ENCODE data around the gene WNT2B.

WNT2B gene

DNA sequence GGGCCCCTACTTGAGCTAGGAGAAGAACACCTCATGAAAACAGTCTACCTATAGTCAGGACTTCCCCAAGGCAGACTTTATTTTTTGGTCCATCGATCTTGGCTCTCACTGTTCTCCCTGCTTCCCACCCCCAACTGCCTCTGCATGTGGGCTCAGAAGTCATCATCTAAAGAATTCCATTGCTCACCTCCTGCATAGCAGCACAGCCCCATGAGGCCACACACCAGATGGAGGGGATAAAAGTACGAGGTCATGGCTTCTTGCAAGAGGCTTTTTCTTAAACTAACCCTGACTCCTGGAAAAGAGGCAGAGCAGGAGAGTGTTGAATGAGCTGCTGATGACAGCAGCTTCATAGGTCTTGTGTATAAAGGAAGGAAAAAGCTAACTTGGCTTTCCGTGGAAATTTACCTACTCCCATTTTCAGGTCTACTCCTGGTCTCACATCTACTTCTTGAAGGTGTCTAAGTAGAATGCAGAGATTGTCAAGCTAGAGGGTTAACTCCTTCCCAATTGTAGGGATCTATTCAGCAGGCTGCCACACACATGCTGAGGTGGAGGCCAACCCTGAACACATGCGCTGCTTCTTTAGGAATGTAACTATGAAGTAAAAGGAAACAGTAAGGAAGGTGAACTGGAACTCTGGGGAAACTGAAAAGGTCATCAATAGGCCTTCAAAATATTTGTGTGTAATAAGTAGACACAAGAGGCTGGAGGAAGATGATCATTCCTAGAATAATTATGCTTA lies 18.7 kb downstream of the WNT2B start:
- DNase-seq (ENCODE audit: low spot score): no peak

DNA sequence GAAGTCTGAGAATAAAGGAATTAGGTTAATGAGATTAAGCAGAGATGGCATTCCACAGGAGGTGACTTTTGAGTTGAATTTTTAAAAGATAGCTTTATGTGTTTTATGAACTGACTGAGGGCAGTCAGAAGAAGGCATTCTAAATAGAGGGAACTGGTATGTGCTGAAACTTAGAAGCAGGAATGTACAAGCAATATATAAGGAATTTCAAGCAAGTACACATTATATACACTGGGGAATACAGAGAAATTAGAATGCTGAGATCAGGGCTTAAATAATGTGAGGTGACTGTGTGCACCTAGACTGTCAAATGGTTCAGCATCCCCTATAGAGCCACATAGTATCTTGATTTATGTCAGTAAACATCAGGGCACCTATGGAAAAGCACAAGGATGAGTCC lies 19.3 kb downstream of the WNT2B start:
- DNase-seq (ENCODE audit: low spot score): no peak

DNA sequence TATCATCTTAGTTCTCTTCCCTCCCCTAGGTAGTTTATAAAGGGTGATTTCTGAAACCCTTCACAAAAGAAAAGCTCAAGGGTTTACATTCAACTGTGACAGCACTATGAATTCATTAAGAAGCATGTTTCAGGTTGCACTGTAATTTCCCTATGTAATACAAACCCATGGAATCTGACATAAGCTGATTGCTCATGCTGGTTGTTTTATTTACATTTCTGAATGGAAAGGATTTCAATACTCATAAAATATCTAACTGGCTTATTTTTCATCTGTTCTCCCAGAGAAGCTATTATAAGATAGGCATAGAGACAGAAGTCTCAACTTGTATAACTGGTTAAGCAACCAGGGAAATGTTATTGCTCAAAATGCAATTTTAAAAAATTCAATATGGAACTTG lies 20.5 kb downstream of the WNT2B start:
- no peak for DNase-seq (ENCODE audit: low spot score)

DNA sequence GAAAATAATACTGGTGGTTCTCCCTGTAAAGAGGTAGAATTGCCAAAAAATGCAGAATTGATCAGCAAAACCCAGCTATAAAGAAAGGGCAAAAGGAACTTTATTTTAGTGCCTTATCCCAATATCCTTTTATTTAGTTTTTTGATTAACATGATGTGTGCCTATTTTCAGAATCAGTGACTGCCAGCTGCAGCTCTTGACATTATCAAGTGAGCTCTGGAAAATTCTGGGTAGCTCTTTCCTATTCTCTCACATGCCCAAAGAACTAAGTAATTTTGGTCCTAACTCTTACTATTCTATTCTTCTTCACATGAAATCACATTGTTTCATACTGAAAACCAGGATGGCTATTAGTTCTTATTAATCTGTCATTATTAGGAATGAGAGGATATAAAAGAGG lies 22.1 kb downstream of the WNT2B start:
- no peak for DNase-seq (ENCODE audit: low spot score)

DNA sequence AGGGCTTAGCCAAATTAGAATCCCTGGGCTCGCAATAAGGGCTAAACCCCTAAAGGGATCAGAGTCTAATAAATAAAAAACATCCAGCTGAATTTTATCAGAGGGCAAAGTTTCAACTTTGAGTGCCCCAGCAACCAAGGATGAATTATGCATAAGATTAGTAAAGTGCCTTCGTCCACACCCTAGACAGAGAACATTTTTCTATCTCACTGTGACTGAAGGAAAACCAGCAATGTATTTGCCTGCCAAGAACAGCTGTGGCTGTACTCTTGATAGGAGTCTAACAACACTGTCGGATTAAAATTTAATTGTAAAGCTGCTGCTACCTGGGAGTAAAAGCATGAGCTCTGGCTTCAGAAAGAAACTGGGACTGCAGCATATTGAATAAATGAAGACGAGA lies 23.3 kb downstream of the WNT2B start:
- no peak for DNase-seq (ENCODE audit: low spot score)

DNA sequence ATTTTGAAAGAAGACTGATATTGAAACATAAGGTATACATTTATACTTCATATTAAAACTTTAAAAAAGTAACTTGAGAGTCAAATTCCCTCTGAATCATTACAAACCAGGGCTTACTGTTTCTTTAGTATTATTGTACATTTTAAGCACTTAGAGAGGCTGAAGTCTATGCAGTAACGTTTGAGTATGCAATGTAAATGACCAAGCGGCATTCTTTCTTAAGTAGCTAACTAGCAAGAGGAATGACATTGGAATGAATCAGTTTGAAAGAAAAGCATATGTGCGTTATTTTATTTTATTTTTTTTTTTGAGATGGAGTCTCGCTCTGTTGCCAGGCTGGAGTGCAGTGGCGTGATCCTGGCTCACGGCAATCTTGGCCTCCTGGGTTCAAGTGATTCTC lies 24.3 kb downstream of the WNT2B start:
- DNase-seq (ENCODE audit: low spot score): no peak

DNA sequence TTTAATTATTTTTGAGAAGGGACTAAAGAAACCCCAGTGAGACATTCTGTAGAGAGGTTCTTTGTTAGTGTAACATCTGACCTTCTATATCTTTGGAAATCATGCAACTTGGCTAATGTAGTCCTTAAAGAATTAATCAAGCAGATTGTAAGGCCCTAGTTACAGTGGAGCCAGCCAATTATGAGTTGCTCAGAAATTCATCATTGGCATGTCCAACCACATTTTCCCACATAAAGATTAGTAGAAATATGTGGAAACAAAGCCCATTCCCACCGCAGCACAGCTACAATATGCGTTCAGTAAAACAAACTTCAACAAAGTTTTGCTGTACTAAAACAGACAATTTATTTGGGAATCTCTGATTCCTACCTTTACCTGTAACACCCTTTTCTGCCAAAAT lies 27.8 kb downstream of the WNT2B start:
- no peak for DNase-seq (ENCODE audit: low spot score)

DNA sequence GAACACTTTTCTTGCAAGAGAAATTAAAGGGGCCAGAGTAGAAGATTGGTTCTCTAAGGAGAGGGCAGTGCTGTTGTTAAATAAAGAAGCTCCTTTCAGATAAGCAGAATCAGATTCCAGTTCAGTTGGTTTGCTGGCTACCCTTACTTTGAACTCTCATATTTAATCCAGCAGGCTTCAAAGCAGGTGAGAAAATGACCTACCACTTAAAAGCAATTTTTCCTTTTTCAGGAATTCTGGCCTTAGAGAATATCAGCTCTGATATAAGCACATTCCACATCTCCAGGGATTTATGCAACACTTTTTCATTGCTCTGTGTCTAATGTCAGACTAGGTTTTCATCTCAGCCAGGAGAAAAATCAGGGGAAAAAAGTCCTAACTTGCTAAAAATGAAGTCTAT lies 28.7 kb downstream of the WNT2B start:
- no peak for DNase-seq (ENCODE audit: low spot score)

DNA sequence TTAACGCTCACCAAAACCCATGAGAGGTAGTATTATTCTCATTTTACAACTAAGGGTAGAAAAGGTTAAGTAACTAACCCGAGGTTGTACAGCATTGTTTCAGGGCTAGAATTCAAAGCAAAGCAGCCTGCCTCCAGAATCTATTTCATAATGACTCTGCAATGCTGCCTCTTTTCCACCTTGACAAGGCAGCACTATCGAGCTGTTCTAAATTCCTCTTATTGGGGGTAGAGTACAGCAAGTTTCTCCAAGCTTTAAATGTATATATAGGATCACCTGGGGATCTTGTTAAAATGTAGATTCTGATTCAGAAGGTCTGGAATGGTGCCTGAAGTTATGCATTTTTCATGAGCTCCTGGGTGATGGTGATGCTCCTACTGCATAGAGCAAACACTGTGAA lies 30.1 kb downstream of the WNT2B start:
- DNase-seq (ENCODE audit: low spot score): no peak

DNA sequence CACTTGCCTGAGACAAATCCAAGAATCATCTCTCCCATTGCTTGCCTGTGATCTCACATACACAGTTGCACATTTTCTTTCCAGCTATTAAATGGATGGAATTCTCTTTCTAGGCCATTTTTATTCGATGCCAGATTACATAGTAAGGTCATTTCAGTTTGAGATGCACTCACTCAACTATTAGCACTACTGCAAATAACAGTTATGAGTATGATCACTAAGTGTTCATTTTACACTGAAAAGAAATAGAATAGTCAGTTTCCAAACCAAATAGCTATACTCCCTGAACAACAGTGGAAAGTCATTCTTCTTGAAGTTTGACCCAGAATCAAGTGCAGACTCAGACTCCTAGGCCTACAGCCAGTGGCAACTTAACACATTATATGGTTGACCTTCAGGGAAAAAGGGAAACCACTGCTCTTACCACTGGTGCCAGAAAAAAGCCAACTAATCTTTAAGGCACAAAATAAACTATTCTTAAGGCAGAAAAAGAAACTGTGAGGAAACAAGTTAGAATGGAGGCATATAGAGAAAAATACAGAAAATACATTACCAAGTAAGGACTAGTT lies 31.5 kb downstream of the WNT2B start:
- DNase-seq (ENCODE audit: low spot score): peak; percentile 30

DNA sequence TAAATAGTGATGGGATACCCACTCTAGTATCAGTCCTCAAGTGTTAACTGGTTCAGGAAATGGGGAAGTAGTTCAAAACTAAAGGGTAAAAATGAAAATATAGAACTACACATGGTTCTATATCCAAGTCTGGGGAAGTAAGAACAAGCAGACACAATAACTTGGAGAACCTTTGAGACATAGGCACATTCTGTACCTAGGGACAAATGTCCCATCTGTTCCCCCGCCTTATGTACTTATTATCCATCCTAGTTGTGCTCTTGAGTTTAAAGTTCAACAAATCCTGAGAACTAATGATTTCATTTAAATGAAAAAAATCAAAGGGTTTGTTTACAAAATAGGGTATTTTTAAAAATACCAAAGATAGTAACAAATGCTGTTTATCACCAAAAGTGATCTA lies 32.5 kb downstream of the WNT2B start:
- DNase-seq (ENCODE audit: low spot score): no peak

DNA sequence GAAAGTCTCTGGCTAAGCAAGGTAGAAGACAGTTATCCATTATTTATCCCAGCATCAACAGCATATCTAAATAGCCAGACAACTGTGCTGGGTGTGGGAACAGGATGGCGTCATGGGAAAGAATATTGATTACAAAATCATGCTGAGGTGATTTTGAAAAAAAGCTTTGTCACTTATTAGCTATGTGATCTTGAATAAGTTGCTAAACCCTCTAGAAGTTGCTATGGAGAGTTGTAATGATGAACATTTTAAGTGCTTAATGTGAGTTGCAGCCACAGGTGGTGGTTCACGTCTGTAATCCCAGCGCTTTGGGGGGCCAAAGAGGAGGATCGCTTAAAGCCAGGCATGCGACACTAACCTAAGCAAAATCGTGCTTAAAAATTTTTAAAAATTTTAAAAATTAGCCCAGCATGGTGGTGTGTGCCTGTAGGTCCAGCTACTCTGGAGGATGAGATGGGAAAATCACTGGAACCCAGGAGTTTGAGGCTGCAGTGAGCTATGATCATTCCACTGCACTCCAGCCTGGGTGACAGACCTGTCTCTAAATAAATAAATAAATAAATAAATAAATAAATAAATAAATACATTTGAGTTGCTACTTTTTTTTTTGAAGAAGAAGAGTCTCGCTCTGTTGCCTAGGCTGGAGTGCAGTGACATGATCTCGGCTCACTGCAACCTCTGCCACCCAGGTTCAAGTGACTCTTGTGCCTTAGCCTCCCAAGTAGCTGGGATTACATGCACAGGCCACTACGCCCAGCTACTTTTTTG lies 33.6 kb downstream of the WNT2B start:
- no peak for DNase-seq (ENCODE audit: low spot score)

DNA sequence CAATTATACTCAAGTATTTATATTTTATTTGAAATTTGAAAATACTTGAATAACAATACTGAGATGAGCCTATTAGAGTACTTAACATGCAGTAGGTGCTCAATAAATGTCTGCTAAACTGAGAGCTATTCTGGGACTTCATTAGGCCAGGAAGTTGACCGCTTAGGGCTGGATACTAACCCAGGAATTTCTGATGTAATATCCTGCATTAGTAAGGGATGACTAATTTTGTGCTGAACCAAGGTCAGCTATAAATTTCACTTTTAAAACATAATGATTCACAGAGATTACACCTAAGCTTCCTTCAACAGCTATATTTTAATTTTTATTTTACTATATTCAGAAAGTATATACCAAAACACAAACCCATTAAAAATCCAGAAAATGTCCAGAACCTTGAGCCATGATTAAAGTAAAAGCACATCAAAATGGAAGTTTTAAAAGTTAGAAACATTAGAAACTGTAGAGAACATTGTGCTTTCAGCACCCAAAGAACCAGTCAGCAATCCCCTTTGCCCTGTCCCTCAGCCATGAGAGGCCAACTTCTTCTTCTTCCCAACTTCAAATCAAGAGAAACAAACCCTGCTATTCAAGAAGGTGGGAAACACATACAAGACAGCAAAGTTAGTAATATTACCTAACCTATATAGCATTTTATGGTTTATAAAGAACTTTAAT lies 35.4 kb downstream of the WNT2B start:
- peak; percentile 71 for DNase-seq (ENCODE audit: low spot score)

DNA sequence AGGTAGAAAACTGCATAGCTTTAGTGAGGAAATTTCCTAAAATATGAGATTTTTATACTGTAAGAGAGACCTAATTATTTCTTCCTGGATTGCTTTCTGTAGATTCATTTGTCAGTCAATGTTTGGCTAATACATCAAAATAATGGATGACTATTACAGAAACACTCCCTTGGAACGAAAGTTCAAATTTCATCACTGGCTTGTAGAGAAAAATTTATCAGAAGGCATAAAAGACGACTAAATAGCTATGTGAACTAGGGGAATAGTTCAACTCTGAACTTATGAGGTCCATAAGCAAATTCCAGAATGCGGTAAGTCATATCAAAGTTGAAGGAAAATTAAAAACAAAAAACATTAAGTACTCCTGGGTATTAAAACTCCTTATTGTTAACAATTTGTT lies 36.0 kb downstream of the WNT2B start:
- no peak for DNase-seq (ENCODE audit: low spot score)

DNA sequence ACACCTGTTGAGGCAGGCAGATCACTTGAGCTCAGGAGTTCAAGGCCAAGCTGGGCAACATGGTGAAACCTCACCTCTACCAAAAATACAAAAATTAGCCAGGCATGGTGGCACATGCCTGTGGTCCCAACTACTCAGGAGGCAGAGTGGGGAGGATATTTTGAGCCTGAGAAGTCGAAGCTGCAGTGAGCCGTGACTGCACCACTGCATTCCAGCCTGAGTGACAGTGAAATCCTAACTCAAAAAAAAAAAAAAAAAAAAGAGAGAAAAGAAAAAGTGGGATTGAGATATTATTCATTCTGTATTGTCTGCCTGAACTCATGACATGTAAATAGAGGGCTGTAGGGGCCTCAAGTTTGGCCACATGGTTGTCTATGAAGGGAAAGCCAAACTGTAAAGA lies 37.3 kb downstream of the WNT2B start:
- DNase-seq (ENCODE audit: low spot score): no peak

DNA sequence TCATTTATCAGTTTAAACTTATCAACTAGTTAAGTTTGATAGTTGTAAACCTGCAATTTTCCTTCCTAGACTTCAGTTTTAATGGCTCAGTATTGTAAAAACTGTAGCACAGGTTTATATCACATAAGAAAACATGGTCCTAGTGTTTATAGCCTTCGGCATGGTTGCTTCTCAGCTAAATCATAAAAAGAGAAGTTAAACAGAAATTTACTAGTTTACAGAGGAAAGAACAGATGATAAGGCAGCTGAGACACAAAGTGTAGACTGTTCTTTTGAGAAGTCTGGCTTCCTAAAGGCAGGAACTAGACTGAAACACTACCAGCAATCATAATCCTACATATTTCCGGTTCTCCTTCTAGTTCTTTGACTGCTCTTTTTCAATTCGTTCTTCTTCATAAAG lies 39.8 kb downstream of the WNT2B start:
- DNase-seq (ENCODE audit: low spot score): no peak

DNA sequence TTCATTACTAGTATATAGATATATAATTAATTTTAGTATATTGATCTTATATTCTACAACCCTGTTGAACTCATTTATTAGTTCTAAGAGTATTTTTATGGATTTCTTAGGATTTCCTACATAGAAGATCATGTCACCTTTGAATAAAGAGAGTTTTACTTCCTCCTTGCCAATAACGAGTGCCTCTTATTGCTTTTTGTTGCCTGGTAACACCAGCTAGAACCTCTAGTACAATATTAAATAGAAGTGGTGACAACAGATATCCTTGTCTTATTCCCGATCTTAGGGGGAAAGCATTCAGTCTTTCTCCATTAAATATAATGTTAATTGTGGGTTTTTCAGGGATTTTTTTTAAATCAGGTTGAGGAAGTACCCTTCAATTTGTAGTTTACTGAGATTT lies 40.8 kb downstream of the WNT2B start:
- DNase-seq (ENCODE audit: low spot score): no peak

DNA sequence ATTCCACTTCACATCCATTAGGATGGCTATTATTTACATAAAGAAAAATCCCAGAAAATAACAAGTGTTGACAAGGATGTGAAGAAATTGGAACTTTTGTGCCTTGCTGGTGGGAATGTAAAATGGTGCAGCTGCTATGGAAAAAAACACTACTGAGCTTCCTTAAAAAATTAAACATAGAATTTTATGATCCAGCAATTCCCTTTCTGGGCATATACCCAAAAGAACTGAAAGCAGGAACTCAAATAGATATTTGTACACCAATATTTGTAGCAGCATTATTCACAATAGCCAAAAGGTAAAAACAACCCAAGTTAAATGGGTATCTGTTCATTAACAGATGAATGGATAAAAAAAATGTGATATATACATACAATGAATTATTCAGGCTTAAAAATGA lies 45.6 kb downstream of the WNT2B start:
- no peak for DNase-seq (ENCODE audit: low spot score)

DNA sequence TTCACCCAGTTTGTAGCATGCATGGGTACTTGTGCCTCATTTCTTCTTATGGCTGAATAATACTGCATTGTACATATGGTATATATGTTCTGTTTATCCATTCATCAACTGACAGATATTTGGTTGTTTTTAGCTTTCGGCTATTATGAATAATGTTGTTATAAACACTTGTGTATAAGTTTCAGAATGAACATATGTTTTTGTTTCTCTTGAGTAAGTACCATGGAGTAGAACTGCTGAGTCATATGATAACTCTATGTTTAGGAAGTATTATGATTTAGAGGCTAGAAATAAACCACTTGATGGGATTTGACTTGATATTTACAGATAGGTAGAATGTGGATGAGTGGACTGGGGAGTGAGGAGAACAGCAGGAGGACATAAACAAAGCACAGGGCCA lies 48.6 kb downstream of the WNT2B start:
- no peak for DNase-seq (ENCODE audit: low spot score)

DNA sequence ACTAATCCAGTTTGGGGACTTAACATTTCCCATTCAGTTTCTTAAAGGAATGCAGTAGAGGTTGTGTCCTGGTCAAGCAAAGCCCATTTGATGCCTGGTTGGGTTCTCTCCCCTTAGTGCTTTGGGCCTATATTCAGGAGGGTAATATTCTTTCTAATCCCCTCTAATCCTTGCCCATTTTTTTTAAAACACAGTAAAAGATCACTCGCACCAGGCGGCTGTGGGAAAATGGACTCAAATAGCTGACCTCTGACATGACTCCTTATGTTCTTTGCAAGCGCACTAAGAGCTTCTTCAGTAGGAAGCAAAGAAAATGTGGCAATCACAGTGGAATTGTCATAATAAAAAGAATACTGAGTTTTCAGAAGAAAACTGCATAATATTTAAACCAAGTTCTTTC lies 49.9 kb downstream of the WNT2B start:
- no peak for DNase-seq (ENCODE audit: low spot score)

DNA sequence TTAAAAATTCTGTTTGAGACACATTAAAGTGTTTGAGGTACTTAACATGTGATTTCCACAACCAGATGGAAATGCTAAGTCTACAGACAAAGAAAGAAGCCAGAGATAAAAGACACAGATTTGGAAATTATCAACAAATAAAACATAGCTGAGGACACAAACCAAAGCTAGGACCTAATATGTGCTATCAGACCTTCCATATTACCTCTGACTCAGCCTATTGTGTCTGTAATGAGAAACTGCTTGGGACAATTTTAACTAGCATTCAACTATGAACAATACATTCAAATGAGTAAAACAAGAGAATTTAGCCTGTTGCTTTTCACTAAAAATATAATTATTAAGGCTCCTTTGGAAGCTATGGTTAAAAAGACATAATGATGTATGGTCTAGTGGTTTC lies 54.6 kb downstream of the WNT2B start:
- DNase-seq (ENCODE audit: low spot score): no peak

DNA sequence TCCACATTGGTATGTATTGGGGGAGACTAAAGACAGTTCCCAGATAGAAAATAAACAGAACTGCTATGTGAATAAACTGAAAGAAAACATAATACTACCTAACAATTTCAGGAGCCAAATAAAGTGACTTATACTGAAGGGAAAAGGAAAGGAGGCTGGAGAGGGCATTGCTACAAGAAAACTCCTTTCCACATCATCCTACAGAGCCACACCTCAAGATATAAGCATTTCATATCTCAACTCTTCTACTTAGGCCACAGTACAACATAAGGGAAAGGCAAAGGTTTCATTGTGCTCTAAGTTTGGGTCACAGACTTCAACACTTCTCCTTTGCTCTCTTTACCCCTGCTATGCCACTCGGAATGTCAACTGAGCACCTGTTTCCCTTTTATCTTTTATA lies 55.3 kb downstream of the WNT2B start:
- no peak for DNase-seq (ENCODE audit: low spot score)

DNA sequence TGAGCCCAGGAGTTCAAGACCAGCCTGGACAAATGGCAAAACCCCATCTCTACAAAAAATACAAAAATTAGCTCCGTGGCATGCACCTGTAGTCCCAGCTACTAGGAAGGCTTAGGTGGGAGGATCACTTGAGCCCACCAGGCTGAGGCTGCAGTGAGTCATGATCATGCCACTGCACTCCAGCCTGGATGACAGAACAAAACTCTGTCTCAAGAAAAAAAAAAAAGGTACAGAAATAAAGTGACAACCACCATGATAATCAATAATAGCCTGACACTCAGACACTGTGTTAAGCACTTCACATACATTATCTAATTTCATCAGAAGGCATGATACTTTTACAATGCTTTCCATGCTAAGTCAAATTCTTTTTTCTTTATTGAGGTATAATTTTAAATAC lies 57.0 kb downstream of the WNT2B start:
- DNase-seq (ENCODE audit: low spot score): no peak
